HFF-Myc (cell line): Measurements from ENCODE around the gene STRADA.

Source experiments
- DNase-seq: peaks from one replicate; pipeline ENCODE4 v3.0.0-alpha.2; 2011; ENCODE audit warnings: low read depth; ENCODE audit errors: extremely low read depth
- H3K4me3 ChIP-seq: replicated peaks from 2 replicates; pipeline ENCODE4 v1.5.1; 2011; ENCODE audit warnings: low read depth, mild to moderate bottlenecking, control low read depth, low read length
- TF ChIP-seq, protein P1 (sequence below): IDR thresholded peaks from 2 replicates; pipeline ENCODE4 v1.5.1; 2012; ENCODE audit warnings: mild to moderate bottlenecking, low read depth, low read length, control low read depth; ENCODE audit errors: missing control alignments

STRADA gene

DNA sequence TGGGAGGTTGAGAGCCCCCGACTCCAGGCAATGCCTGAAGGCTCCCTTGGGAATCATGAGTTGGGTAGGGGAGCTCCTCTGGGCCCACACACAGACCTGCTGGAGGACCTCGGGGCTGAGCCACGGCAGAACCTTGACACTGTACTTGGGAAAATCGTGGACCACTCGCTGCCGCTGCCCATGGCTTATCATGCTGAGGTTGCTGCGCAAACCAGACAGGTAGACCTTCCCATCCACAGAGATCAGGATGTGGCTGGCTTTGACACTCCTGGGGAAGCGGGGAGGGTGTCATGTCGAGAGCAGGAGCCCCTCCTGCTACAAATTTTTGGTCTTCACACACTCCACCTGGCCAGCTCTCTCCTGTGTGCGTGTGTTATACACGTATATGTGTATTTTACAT, 34.4 kb downstream of the STRADA start:
- H3K4me3 ChIP-seq: no peak overlapping the region
- DNase-seq: no peak
- TF ChIP-seq, protein P1, sequence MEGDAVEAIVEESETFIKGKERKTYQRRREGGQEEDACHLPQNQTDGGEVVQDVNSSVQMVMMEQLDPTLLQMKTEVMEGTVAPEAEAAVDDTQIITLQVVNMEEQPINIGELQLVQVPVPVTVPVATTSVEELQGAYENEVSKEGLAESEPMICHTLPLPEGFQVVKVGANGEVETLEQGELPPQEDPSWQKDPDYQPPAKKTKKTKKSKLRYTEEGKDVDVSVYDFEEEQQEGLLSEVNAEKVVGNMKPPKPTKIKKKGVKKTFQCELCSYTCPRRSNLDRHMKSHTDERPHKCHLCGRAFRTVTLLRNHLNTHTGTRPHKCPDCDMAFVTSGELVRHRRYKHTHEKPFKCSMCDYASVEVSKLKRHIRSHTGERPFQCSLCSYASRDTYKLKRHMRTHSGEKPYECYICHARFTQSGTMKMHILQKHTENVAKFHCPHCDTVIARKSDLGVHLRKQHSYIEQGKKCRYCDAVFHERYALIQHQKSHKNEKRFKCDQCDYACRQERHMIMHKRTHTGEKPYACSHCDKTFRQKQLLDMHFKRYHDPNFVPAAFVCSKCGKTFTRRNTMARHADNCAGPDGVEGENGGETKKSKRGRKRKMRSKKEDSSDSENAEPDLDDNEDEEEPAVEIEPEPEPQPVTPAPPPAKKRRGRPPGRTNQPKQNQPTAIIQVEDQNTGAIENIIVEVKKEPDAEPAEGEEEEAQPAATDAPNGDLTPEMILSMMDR: no peak

GRCh38 chr17:63706336-63707082, 35.1 kb downstream of the STRADA start:
- TF ChIP-seq, protein P1: no peak

DNA sequence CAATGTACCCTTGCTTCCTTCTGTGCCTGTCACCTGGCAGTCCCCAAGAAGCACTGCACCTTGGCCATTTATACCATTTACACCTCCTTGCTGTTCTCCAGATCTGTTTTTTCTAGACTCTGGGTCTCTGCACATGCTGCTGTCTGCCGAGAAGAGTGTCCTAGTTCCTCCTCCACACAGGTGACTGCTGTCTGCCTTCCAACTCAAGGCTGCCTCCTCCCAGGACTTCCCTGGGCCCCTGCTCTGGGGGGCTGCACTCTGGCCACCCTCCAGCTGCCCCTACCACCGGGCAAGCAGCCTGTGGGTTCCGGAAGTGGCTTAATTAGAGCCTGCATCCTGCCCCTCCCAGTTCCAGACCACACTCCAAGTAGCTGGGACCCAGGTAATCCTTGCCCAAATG, 35.9 kb downstream of the STRADA start:
- TF ChIP-seq, protein P1: no peak
- H3K4me3 ChIP-seq: no peak overlapping the region
- DNase-seq: no peak

More at GRCh38 chr17:63706336-63707082, 35.1 kb downstream of the STRADA start:
- DNase-seq: no peak
- H3K4me3 ChIP-seq: no peak overlapping the region

- no peak overlapping the region for H3K4me3 ChIP-seq
- no peak for DNase-seq
- TF ChIP-seq, protein P1: no peak
These were observed 36.8 kb downstream of the STRADA start for GRCh38 chr17:63704836-63705235.

DNA sequence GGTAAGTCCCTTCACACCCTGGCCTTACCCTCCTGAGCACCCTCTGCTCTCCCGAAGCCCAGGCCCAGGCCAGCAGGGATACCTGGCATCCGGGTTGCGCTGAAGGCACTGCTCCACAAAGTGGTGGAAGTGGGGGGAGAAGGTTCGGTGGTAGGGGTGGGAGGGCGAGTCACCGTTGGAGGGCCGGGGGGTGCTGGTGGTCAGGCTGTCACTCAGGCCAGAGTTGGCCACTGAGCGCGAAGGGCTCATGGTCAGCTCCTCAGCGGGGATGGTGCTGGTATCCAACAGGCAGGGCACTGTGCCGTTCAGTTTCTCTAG, 37.4 kb downstream of the STRADA start:
- H3K4me3 ChIP-seq: no peak overlapping the region
- no peak for DNase-seq
- TF ChIP-seq, protein P1: no peak

GRCh38 chr17:63703556-63704258, 37.9 kb downstream of the STRADA start:
- TF ChIP-seq, protein P1: no peak
- DNase-seq: no peak
- no peak overlapping the region for H3K4me3 ChIP-seq

GRCh38 chr17:63703029-63703428, 38.6 kb downstream of the STRADA start:
- TF ChIP-seq, protein P1: no peak
- no peak for DNase-seq
- no peak overlapping the region for H3K4me3 ChIP-seq
